GM19324 (cell line): ENCODE data around the gene LIPC.

ENCODE experiments used
- ATAC-seq: cut with Tn5 transposase; IDR thresholded peaks from one replicate; pipeline ENCODE4 v1.9.1; 2021; ENCODE audit warnings: mild to moderate bottlenecking, moderate library complexity; ENCODE audit not compliant: unreplicated experiment, low FRiP score

The LIPC gene

DNA sequence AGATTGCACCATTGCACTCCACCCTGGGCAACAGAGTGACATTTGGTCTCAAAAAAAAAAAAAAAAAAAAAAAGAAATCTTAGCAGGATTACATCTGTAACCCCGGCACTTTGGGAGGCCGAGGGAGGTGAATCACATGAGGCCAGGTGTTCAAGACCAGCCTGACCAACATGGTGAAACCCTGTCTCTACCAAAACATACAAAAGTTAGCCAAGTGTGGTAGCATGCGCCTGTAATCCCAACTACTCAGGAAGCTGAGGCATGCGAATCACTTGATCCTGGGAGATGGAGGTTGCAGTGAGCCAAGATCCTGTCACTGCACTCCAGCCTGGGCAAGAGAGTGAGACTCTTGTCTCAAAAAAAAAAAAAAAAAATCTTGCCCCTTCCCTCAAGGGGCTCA, 40.4 kb downstream of the LIPC start:
- ATAC-seq: no peak

DNA sequence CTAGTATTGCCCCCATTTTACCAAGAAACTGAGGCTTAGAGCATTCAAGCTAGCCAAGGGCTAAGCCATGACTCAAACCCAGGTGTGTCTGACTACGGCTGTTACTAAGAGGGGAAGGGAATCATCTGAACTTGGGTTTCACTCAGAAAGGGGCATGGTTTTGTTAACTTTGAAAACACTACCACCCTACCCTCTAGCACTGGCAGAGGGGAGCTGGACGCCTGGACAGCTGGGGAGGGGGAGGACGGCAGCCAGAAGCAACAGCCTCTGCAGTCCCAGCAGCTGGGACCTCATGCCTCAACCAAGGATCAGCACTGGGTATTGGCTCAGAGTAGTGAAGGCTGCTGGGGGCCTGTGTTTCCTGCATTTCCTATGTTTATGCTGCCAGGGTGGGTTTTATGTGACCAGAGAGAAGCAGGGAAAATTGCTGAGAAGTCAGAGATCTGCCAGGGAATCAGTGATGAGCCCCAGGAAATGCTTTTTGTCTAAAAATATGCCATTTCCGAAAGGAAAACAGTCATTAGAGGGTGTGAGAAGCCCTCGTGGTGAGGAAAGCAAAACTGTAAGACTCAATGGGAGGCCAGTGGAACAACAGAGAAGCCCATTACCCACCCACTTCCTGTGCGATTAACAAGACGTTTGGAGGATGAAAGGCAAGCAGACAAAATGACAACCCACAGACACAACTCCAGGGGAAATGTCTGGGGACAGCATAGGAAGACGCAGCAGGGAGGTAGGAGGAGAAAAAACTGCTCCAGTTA, 41.2 kb downstream of the LIPC start:
- ATAC-seq: no peak

DNA sequence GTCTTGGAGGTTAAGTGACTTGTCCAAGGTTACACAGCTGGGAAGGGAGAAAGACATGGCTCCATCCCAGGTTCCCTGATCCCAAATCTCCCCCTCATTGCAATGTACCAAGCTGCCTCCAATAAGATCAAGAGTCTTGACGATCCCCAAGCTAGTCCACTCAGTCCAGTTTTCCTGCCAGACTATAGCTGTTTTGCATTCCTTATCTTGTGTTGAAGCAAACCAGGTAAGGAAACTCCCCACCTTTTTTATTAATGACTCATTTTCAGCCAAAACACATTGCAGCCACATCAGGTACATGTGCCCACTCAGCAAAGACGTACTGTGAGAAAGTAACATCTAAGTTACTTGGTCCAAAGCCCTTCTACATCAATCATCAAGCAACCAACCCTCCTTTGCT, 41.9 kb downstream of the LIPC start:
- ATAC-seq: no peak

DNA sequence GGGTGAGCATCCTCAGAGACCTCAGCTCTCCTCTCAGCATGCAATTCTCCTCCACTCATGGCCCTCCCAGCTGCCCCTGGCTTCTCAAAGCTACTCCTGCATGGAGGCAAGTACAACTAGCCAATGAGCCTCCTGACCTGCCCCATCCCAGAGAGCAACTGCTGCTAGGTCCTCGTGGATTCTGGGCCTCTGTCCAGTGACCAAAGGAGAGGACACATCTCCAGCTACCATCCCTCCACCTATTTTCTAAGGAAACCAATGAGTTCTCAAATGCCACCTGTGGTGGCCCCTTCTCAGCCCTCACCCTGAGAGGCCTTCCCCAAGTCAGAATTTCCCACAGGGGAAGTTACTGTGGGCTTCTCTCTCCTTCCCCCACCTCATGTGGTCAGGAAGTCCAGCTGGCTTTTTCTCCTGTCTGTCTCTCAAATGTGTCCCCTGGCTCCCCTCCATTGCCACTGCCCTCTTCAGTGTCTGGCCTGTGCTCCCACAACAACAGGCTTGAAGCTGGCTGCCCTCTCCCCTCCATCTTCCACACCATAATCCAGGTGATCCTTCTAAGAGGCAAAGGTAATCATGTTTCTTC, 43.0 kb downstream of the LIPC start:
- ATAC-seq: no peak

DNA sequence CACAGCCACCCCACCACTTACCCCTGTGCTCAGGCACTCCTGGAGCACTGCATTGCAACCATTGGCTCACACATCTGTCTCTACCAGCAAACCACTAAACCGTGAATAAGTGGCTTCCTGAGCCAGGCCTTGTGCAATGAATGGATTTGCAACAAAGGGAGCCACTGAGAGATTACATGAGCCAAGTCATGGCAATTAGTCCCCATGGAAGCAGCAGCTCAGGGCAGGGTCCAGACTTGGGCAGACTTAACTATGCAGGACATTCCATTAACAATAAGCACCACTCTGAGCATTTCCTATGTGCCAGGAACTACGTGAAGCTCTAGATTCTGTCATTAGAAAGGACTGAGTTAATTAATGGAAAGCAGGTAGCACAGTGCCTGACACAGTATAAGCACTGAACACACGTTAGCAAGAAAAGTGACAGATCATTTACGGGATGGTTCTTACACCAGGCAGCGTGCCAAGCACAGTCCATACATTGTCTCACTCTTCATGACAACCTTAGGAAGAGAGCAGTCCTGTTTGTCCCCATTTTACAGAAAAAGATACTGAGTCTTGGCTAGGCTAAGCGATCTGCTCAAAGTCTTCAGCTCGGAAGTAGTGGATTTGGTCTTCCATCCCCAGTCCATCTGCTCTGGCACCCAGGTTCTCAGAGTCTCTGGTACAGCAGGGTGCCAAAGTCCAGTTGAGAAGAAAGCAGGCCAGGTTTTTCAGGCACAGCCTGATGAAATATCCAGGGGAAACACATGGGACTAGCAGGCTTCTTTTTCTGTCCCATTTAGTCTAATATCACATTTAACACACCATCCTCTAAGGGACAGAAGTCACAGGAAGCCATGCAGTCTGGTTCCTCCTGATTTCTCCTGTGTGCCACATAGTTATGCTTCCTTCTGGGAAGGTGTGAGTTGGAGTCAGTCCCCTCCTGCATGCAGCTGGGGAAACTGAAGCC, 44.1 kb downstream of the LIPC start:
- no peak for ATAC-seq

GRCh38 chr15:58476525-58477162, 44.9 kb downstream of the LIPC start:
- no peak for ATAC-seq

- ATAC-seq: no peak
These were observed 45.4 kb downstream of the LIPC start for GRCh38 chr15:58477170-58477569.

DNA sequence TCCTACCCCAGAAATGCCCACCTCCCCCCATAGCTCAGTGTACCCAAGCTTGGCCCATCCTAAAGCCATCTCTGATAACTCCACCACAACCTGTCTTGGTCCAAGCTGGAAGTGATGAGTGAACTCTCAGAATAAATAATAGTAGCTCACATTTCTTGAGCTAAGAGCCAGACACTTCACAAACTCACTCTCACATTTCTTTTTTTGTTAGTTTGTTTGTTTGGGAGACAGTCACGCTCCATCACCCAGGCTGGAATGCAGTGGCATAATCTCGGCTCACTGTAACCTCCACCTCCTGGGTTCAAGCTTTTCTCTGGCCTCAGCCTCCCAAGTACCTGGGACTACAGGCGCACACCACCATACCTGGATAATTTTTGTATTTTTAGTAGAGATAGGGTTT, 46.2 kb downstream of the LIPC start:
- no peak for ATAC-seq

- no peak for ATAC-seq
These were observed 46.8 kb downstream of the LIPC start for GRCh38 chr15:58478579-58478978.

DNA sequence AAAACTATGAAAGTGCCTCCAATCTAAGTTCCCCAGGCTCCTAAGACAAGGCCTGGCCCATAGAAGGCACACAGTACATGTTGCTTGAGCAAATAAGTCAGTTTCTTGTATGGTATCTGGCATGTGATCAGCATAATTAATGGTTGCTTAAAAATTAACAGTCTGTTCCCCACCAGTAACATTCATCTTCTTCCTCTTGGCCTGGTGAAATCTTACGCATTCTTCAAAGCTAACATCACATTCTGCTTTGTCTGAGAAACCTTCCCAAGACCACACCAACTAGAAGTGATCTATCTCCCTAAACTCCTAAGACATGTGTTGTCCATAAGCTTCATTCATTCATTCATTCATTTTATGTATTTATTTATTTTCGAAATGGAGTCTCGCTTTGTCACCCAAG, 48.1 kb downstream of the LIPC start:
- ATAC-seq: no peak

DNA sequence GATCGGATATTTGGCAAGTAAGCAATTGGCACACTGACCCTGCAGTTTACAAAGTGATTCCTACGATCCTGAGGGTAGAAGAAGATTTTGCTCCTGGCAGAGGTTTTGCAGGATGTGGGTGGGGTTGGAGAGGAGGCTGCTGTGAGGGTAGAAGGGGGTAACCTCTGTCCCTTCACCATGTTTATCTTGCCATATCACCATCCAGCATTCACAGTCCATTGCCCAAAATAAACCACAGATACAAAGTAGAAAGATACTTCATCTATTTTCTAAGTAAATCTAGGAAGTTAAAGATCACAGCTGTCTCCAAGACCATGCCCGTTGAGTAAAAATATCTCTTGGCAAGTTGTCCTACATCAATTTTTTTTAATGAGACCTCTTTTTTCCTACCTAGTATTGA, 51.6 kb downstream of the LIPC start:
- ATAC-seq: no peak

DNA sequence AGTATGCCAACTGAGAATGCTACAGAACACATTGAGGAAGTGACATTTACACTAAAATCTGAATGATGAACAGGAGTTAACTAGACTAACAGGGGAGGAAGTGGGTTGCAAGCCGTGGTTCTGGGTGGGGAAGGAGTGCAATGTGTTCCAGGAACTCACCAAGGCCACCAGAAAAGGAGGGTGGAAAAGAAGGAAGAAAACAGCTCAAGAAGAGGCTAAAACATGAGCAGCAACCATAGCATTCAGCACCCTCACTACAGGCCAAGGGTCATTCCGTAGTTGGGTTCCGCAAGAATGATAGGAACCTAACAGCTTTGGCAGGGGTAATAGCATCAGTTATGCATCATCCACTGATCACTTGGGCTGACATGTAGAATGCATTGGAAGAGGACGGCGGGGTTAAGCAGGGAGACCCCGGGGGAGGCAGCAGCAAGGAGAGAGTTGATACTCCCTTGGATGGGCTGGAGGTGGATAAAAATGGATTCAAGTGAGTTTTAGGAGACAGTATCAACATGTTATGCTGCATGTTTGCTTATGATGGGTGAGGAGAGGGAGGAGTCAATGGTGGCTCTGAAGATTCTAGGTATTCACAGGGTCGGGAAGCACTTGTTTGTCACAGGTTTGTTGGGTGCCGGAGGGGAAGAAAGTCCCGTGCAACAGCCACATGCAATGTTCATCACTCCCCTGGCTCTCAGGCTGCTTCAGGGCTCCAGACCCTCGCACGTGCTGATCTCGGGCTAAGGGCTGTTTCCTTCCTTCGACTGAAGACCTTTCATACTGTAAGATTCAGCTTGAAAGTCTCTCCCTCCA, 53.2 kb downstream of the LIPC start:
- no peak for ATAC-seq

GRCh38 chr15:58486062-58486461, 54.3 kb downstream of the LIPC start:
- ATAC-seq: no peak

DNA sequence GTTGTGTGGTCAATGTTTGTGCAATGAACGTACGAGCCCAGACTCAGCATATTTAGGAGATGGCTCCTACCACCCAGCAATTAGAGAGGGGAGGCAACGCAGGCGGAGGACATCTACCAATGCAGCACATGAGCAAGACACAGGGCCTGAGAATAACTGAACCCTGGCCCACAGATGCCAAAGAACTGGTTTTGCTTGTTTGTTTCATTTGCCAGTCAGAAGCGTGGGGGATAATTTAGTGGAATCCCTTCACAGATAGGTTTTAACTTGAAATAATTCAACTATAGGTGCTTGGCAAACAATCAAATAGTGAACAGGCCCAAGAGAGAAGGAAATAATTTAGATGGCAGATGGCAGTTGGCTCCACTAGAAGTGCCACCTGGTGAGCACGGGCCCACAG, 54.8 kb downstream of the LIPC start:
- ATAC-seq: no peak

- no peak for ATAC-seq
These were observed 55.4 kb downstream of the LIPC start for GRCh38 chr15:58487041-58487723.

- no peak for ATAC-seq
These were observed 55.9 kb downstream of the LIPC start for GRCh38 chr15:58487724-58488120.

GRCh38 chr15:58489289-58490085, 57.7 kb downstream of the LIPC start:
- ATAC-seq: no peak

- no peak for ATAC-seq
These were observed 58.5 kb downstream of the LIPC start for GRCh38 chr15:58490086-58490887.
